HepG2 (cell line): ENCODE measurements around the gene CFAP97. TPM values are rescaled to one million over a fixed set of nuclear protein-coding genes. Genes with fewer than 3 reads are reported as not detected.

Experiments
- GPN1 ChIP-seq: sonication (generic); formaldehyde crosslinking; IDR thresholded peaks from 2 replicates; pipeline ENCODE4 v1.5.1; 2020; ENCODE audit warnings: missing genetic modification reagents, borderline replicate concordance
- HMGXB4 ChIP-seq, 2 experiments: sonication (generic) in 1 of 2; formaldehyde crosslinking in 1 of 2; IDR thresholded peaks; 2 replicates each; pipeline versions ENCODE4 v1.4.0 to v1.6.1; 2018 to 2020; ENCODE audit warnings: missing genetic modification reagents in 2 of 2, borderline replicate concordance in 1 of 2, low read depth in 1 of 2, mild to moderate bottlenecking in 1 of 2, missing biosample characterization in 1 of 2
- HOXA3 ChIP-seq: sonication (generic); formaldehyde crosslinking; IDR thresholded peaks from 2 replicates; pipeline ENCODE4 v1.5.0; 2020; ENCODE audit warnings: missing genetic modification reagents
- PATZ1 ChIP-seq: sonication (generic); formaldehyde crosslinking; IDR thresholded peaks from 2 replicates; pipeline ENCODE4 v1.4.0; 2020; ENCODE audit warnings: missing genetic modification reagents
- ZNF549 ChIP-seq: sonication (generic); formaldehyde crosslinking; IDR thresholded peaks from 2 replicates; pipeline ENCODE4 v1.5.0; 2020; ENCODE audit warnings: missing genetic modification reagents
- ZNF570 ChIP-seq: sonication (generic); formaldehyde crosslinking; IDR thresholded peaks from 2 replicates; pipeline ENCODE4 v1.4.0; 2020; ENCODE audit warnings: mild to moderate bottlenecking, missing genetic modification reagents, borderline replicate concordance
- polyA plus RNA-seq, 8 experiments: library from polyadenylated mRNA; depleted of rRNA in 3 of 8; stranded (reverse) in 7 of 8; unstranded in 1 of 8; fragments of >200 nt; fragmentation: Illumina TruSeq in 4 of 8; extraction: Trizol in 4 of 8; gene quantifications; 2 replicates each; pipeline versions ENCODE4 v1.2.1 to v1.2.3, GENCODE V29; 2011 to 2016; ENCODE audit warnings: low read depth in 4 of 8, missing spikeins in 1 of 8, mixed read lengths in 1 of 8; ENCODE audit not compliant: insufficient read depth in 1 of 8
- total RNA-seq, 5 experiments: library from RNA; depleted of rRNA; stranded (reverse); fragments of >200 nt; fragmentation: Illumina TruSeq; extraction: Trizol; gene quantifications; 2 replicates each; pipeline ENCODE4 v1.2.3, GENCODE V29; 2016; ENCODE audit warnings: low read depth in 1 of 5
- TF ChIP-seq, protein P1 (sequence below): sonication (generic); formaldehyde crosslinking; IDR thresholded peaks from 2 replicates; pipeline ENCODE4 v1.5.0; 2020; ENCODE audit warnings: mild to moderate bottlenecking, missing genetic modification reagents
- TF ChIP-seq, protein P2 (sequence below), 2 experiments: fragments of 450-650 bp in 1 of 2; sonication (generic) in 1 of 2; formaldehyde crosslinking in 1 of 2; IDR thresholded peaks; 2 replicates each; pipeline versions ENCODE4 v1.6.1 to v1.8.0; 2016 to 2022; ENCODE audit warnings: antibody characterized with exemption in 1 of 2, mild to moderate bottlenecking in 1 of 2, missing genetic modification reagents in 1 of 2
- TF ChIP-seq, protein P3 (sequence below): sonication (generic); formaldehyde crosslinking; IDR thresholded peaks from 2 replicates; pipeline ENCODE4 v1.8.1; 2023; ENCODE audit warnings: mild to moderate bottlenecking, missing genetic modification reagents

The CFAP97 gene
- total and polyA plus RNA-seq, 2 of the 13 experiments (the other 11 are each of a cell fraction or from before 2014, with no cell fraction given) = 32.1 to 44.4 TPM

GRCh38 chr4:185210102-185210981, 6.5 kb upstream of the CFAP97 start (continued):
- TF ChIP-seq, protein P1, sequence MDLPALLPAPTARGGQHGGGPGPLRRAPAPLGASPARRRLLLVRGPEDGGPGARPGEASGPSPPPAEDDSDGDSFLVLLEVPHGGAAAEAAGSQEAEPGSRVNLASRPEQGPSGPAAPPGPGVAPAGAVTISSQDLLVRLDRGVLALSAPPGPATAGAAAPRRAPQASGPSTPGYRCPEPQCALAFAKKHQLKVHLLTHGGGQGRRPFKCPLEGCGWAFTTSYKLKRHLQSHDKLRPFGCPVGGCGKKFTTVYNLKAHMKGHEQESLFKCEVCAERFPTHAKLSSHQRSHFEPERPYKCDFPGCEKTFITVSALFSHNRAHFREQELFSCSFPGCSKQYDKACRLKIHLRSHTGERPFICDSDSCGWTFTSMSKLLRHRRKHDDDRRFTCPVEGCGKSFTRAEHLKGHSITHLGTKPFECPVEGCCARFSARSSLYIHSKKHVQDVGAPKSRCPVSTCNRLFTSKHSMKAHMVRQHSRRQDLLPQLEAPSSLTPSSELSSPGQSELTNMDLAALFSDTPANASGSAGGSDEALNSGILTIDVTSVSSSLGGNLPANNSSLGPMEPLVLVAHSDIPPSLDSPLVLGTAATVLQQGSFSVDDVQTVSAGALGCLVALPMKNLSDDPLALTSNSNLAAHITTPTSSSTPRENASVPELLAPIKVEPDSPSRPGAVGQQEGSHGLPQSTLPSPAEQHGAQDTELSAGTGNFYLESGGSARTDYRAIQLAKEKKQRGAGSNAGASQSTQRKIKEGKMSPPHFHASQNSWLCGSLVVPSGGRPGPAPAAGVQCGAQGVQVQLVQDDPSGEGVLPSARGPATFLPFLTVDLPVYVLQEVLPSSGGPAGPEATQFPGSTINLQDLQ (CRISPR knock-in tag) = no peak
- TF ChIP-seq HMGXB4 (CRISPR knock-in tag; IDR thresholded peaks at IDR 0.05; ENCODE audit: borderline replicate concordance in 1 of 2, low read depth in 1 of 2) (peak in 1 of 2 experiments; percentile 70; a peak in 3 of 4 replicates), PATZ1 (CRISPR knock-in tag) (0 out of 2 replicates have a peak, but pooled peaks have one; percentile 6), ZNF570 (CRISPR knock-in tag) (no peak), HOXA3 (CRISPR knock-in tag) (0 out of 2 replicates have a peak, but pooled peaks have one; percentile 16), GPN1 (CRISPR knock-in tag) (no peak), ZNF549 (no peak)
- TF ChIP-seq, protein P2, sequence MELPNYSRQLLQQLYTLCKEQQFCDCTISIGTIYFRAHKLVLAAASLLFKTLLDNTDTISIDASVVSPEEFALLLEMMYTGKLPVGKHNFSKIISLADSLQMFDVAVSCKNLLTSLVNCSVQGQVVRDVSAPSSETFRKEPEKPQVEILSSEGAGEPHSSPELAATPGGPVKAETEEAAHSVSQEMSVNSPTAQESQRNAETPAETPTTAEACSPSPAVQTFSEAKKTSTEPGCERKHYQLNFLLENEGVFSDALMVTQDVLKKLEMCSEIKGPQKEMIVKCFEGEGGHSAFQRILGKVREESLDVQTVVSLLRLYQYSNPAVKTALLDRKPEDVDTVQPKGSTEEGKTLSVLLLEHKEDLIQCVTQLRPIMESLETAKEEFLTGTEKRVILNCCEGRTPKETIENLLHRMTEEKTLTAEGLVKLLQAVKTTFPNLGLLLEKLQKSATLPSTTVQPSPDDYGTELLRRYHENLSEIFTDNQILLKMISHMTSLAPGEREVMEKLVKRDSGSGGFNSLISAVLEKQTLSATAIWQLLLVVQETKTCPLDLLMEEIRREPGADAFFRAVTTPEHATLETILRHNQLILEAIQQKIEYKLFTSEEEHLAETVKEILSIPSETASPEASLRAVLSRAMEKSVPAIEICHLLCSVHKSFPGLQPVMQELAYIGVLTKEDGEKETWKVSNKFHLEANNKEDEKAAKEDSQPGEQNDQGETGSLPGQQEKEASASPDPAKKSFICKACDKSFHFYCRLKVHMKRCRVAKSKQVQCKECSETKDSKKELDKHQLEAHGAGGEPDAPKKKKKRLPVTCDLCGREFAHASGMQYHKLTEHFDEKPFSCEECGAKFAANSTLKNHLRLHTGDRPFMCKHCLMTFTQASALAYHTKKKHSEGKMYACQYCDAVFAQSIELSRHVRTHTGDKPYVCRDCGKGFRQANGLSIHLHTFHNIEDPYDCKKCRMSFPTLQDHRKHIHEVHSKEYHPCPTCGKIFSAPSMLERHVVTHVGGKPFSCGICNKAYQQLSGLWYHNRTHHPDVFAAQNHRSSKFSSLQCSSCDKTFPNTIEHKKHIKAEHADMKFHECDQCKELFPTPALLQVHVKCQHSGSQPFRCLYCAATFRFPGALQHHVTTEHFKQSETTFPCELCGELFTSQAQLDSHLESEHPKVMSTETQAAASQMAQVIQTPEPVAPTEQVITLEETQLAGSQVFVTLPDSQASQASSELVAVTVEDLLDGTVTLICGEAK (IDR thresholded peaks at IDR 0.05) = no peak
- TF ChIP-seq, protein P2 (CRISPR knock-in tag; IDR thresholded peaks at IDR 0.05) = 0 out of 2 replicates have a peak, but pooled peaks have one; percentile 46
- TF ChIP-seq, protein P3, sequence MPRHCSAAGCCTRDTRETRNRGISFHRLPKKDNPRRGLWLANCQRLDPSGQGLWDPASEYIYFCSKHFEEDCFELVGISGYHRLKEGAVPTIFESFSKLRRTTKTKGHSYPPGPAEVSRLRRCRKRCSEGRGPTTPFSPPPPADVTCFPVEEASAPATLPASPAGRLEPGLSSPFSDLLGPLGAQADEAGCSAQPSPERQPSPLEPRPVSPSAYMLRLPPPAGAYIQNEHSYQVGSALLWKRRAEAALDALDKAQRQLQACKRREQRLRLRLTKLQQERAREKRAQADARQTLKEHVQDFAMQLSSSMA (CRISPR knock-in tag) = no peak
